ENCODE results near the gene HYKK. TPM values are rescaled to one million over a fixed set of nuclear protein-coding genes. Genes with fewer than 3 reads are reported as not detected.

The HYKK gene
- total and polyA plus RNA-seq, 2 of the 13 experiments (the other 11 are each of a cell fraction or from before 2014, with no cell fraction given): 3.5 to 5.4 TPM

- TF ChIP-seq ZBED4 (CRISPR knock-in tag; IDR thresholded peaks at IDR 0.05; ENCODE audit: borderline replicate concordance): no peak
- TF ChIP-seq NFYC (CRISPR knock-in tag; IDR thresholded peaks at IDR 0.05): no peak
- no peak for TF ChIP-seq ZNF766 (CRISPR knock-in tag; IDR thresholded peaks at IDR 0.05; ENCODE audit: borderline replicate concordance)
- TF ChIP-seq HMGA1 (CRISPR knock-in tag; conservative IDR thresholded peaks at IDR 0.05): no peak
- TF ChIP-seq EEA1 (CRISPR knock-in tag; IDR thresholded peaks at IDR 0.05; ENCODE audit: borderline replicate concordance): no peak
- TF ChIP-seq ZNF552 (CRISPR knock-in tag; IDR thresholded peaks at IDR 0.05; ENCODE audit: borderline replicate concordance): peak; percentile 97
- TF ChIP-seq SKI (IDR thresholded peaks at IDR 0.05; ENCODE audit: partially characterized antibody): no peak
- TF ChIP-seq SMAD1 (CRISPR knock-in tag; IDR thresholded peaks at IDR 0.05; ENCODE audit: borderline replicate concordance, low read depth): peak; percentile 37; the same call in 1 of the 2 replicates
- TF ChIP-seq ZMAT3 (CRISPR knock-in tag; conservative IDR thresholded peaks at IDR 0.05): peak; percentile 91
- TF ChIP-seq ZNF30 (CRISPR knock-in tag; IDR thresholded peaks at IDR 0.05): no peak
- TF ChIP-seq LBX2 (CRISPR knock-in tag; IDR thresholded peaks at IDR 0.05; ENCODE audit: borderline replicate concordance): no peak
- peak; percentile 73; the same call in 1 of the 2 replicates for TF ChIP-seq ZBTB42 (CRISPR knock-in tag; IDR thresholded peaks at IDR 0.05)
- TF ChIP-seq, protein P1, sequence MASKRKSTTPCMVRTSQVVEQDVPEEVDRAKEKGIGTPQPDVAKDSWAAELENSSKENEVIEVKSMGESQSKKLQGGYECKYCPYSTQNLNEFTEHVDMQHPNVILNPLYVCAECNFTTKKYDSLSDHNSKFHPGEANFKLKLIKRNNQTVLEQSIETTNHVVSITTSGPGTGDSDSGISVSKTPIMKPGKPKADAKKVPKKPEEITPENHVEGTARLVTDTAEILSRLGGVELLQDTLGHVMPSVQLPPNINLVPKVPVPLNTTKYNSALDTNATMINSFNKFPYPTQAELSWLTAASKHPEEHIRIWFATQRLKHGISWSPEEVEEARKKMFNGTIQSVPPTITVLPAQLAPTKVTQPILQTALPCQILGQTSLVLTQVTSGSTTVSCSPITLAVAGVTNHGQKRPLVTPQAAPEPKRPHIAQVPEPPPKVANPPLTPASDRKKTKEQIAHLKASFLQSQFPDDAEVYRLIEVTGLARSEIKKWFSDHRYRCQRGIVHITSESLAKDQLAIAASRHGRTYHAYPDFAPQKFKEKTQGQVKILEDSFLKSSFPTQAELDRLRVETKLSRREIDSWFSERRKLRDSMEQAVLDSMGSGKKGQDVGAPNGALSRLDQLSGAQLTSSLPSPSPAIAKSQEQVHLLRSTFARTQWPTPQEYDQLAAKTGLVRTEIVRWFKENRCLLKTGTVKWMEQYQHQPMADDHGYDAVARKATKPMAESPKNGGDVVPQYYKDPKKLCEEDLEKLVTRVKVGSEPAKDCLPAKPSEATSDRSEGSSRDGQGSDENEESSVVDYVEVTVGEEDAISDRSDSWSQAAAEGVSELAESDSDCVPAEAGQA (IDR thresholded peaks at IDR 0.05; ENCODE audit: low read depth): no peak; the same call in 1 of the 2 replicates
- TF ChIP-seq, protein P1 (CRISPR knock-in tag; IDR thresholded peaks at IDR 0.05; ENCODE audit: borderline replicate concordance): 0 out of 2 replicates have a peak, but pooled peaks have one; percentile 35
- peak; percentile 71; the same call in 1 of the 2 replicates for TF ChIP-seq ZNF546 (CRISPR knock-in tag; conservative IDR thresholded peaks at IDR 0.05)
- TF ChIP-seq, protein P2, sequence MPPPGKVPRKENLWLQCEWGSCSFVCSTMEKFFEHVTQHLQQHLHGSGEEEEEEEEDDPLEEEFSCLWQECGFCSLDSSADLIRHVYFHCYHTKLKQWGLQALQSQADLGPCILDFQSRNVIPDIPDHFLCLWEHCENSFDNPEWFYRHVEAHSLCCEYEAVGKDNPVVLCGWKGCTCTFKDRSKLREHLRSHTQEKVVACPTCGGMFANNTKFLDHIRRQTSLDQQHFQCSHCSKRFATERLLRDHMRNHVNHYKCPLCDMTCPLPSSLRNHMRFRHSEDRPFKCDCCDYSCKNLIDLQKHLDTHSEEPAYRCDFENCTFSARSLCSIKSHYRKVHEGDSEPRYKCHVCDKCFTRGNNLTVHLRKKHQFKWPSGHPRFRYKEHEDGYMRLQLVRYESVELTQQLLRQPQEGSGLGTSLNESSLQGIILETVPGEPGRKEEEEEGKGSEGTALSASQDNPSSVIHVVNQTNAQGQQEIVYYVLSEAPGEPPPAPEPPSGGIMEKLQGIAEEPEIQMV (CRISPR knock-in tag; IDR thresholded peaks at IDR 0.05; ENCODE audit: low read depth): no peak
These were observed 32.9 kb downstream of the HYKK start, which contains the start of gene PSMA4 (continued) for GRCh38 chr15:78540141-78540870.

All from HepG2 (cell line).